RKO (cell line): ENCODE results near the gene ZNF888.
"Not testable (repeated sequence)": the region's sequence is repeated elsewhere in the genome, so short reads cannot be mapped to it uniquely, and the experiment has no call there.

Experiments
- DNase-seq: peaks from one replicate; pipeline ENCODE4 v3.0.0-alpha.2; 2016; ENCODE audit warnings: low spot score

ZNF888 gene

GRCh38 chr19:52941941-52942385, 18.7 kb upstream of the ZNF888 start:
- DNase-seq = peak; percentile 40

GRCh38 chr19:52941523-52941922, 18.3 kb upstream of the ZNF888 start:
- not testable (repeated sequence) for DNase-seq

- not testable (repeated sequence) for DNase-seq
These were observed 17.7 kb upstream of the ZNF888 start for GRCh38 chr19:52940905-52941304.

- DNase-seq = no peak
These were observed 15.5 kb upstream of the ZNF888 start for GRCh38 chr19:52938761-52939160.

- DNase-seq = no peak
These were observed 13.7 kb upstream of the ZNF888 start for GRCh38 chr19:52936954-52937325.

- no peak for DNase-seq
These were observed 13.1 kb upstream of the ZNF888 start for GRCh38 chr19:52936151-52936953.

GRCh38 chr19:52935434-52935833, 12.2 kb upstream of the ZNF888 start:
- DNase-seq = no peak

GRCh38 chr19:52924641-52925040, 1.4 kb upstream of the ZNF888 start:
- peak; percentile 63 for DNase-seq

- DNase-seq = peak; percentile 89
These were observed 758 bp upstream of the ZNF888 start for GRCh38 chr19:52923778-52924593.

GRCh38 chr19:52917531-52917930, 5.7 kb downstream of the ZNF888 start:
- no peak for DNase-seq

GRCh38 chr19:52910648-52911047, 12.6 kb downstream of the ZNF888 start:
- DNase-seq = no peak

- DNase-seq = not testable (repeated sequence)
These were observed 19.0 kb downstream of the ZNF888 start for GRCh38 chr19:52904052-52904780.

- no peak for DNase-seq
These were observed 21.4 kb downstream of the ZNF888 start for GRCh38 chr19:52901842-52902241.

GRCh38 chr19:52898596-52898995, 24.6 kb downstream of the ZNF888 start:
- not testable (repeated sequence) for DNase-seq

- no peak for DNase-seq
These were observed 25.1 kb downstream of the ZNF888 start for GRCh38 chr19:52898101-52898500.

GRCh38 chr19:52897138-52897935, 25.9 kb downstream of the ZNF888 start, which contains the start of gene ZNF320:
TSS of gene ZNF320 (minus strand) at chr19:52897635. CDS start at chr19:52890255, 7,380 bp downstream.
- peak; percentile 95 for DNase-seq

- peak; percentile 60 for DNase-seq
These were observed 26.6 kb downstream of the ZNF888 start for GRCh38 chr19:52896431-52897137.

- DNase-seq = no peak
These were observed 31.9 kb downstream of the ZNF888 start for GRCh38 chr19:52891336-52891735.

GRCh38 chr19:52889931-52890330, 33.3 kb downstream of the ZNF888 start:
- no peak for DNase-seq

- no peak for DNase-seq
These were observed 34.2 kb downstream of the ZNF888 start for GRCh38 chr19:52889076-52889475.

GRCh38 chr19:52880895-52881389, 42.3 kb downstream of the ZNF888 start:
- no peak for DNase-seq
